Kidney (tissue), 14 donors: ENCODE measurements around the gene KIF1C. TPM values are rescaled to one million over a fixed set of nuclear protein-coding genes. Genes with fewer than 3 reads are reported as not detected.

Experiments used
- DNase-seq, 5 donors: peaks; one replicate each; pipeline ENCODE4 v3.0.0-alpha.2; 2013 to 2020
- FAIRE-seq: peaks from 2 replicates; lab custom pipeline; 2012; peaks lifted over from hg19 to GRCh38; lab: Jason Lieb, UNC
- H3K27ac ChIP-seq, 2 donors: one replicate each; pipeline ENCODE4 v1.7.0; 2013; ENCODE audit warnings: low read depth in 2 of 2, low read length in 2 of 2, inconsistent platforms in 1 of 2
- H3K27me3 ChIP-seq: one replicate; pipeline ENCODE4 v1.7.1; 2013; ENCODE audit warnings: low read length, inconsistent platforms; ENCODE audit not compliant: control insufficient read depth, insufficient read depth
- H3K36me3 ChIP-seq, 3 donors: one replicate each; pipeline versions ENCODE4 v1.7.0 to v1.7.1; 2013; ENCODE audit warnings: low read length in 3 of 3, control low read depth in 1 of 3, inconsistent platforms in 1 of 3; ENCODE audit not compliant: insufficient read depth in 3 of 3, control insufficient read depth in 2 of 3
- H3K4me1 ChIP-seq, 3 donors: one replicate each; pipeline versions ENCODE4 v1.7.0 to v1.7.1; 2013; ENCODE audit warnings: low read length in 3 of 3, inconsistent platforms in 1 of 3, low read depth in 1 of 3; ENCODE audit not compliant: control insufficient read depth in 2 of 3, insufficient read depth in 2 of 3
- H3K4me3 ChIP-seq, 3 donors: one replicate each; pipeline versions ENCODE4 v1.7.0 to v1.8.1; 2013; ENCODE audit warnings: low read length in 3 of 3, control low read depth in 1 of 3, inconsistent platforms in 1 of 3
- H3K9ac ChIP-seq, 3 donors: one replicate each; pipeline versions ENCODE4 v1.7.0 to v1.7.1; 2013; ENCODE audit warnings: low read length in 3 of 3, control low read depth in 1 of 3, inconsistent platforms in 1 of 3
- H3K9me3 ChIP-seq, 3 donors: one replicate each; pipeline versions ENCODE4 v1.7.0 to v1.7.1; 2013; ENCODE audit warnings: low read length in 3 of 3, control low read depth in 1 of 3, inconsistent platforms in 1 of 3; ENCODE audit not compliant: control insufficient read depth in 2 of 3, insufficient read depth in 1 of 3
- intact Hi-C: fragments of 100-400 bp; cut with DNase I; formaldehyde crosslinking; loops from one replicate; pipeline ENCODE4 v1.11.1; 2022
- polyA plus RNA-seq: library from polyadenylated mRNA; stranded (reverse); fragments of 350-450 nt; fragmentation: Illumina TruSeq; extraction: RNeasy Lipid Tissue Mini Kit (QIAGEN cat#74804); gene quantifications from one replicate; pipeline ENCODE4 v1.2.3, GENCODE V29; 2014; ENCODE audit warnings: low read depth, low replicate concordance; ENCODE audit not compliant: insufficient read depth
- total RNA-seq: library from RNA; stranded (reverse); fragmentation: NEBNext Ultra II Directional; extraction: Animal tissue kit (Norgen Biotek cat#: 25700); gene quantifications from one replicate; pipeline ENCODE4 v1.2.1, GENCODE V29; 2021
- TF ChIP-seq, protein P1 (sequence below): IDR thresholded peaks from 3 replicates; pipeline ENCODE4 v1.5.1; 2012; ENCODE audit warnings: mild to moderate bottlenecking, moderate library complexity, borderline replicate concordance; ENCODE audit not compliant: insufficient read depth; ENCODE audit errors: extremely low read depth
- donor health status: control.
- donor health status: control.
- donor health status: control.
- donor health status: control.
- donor health status: control.
- donor health status: DM: yes; HTN: yes; CAD: no.
- donor health status: Normal renal cell carcinoma (clear cell type).

KIF1C gene
- total and polyA plus RNA-seq, 2 donors from 2014 or later, result 69.6 to 168 TPM

DNA sequence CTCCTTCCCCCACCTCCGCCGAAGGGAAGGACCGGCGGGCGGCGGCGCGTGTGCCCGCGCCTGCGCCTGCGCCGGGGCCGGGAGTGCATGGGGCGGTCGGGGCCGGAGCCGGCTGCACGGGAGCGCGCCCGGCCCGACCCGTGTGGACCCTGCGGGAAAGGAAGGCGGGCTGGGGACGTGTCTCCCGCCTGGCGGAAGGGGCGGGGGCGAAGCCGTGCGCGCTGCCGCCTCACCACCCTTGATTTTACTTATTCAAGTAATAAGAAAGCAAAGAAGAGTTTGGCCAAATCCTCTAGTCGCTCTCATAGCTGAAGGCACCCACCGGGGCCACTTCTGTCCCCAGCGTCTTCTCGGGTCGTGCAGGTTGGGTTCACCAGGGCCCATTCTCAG lies 48.8 kb upstream of the KIF1C start:
- H3K4me1 ChIP-seq, result peaks cover 0 to 29% (median 14%) of the 10 kb centered on the region in 3 donors
- intact Hi-C loops, result no loop called here
- H3K27me3 ChIP-seq, result no peaks in the 10 kb centered on the region
- H3K36me3 ChIP-seq, result peaks cover 6 to 17% (median 9%) of the 10 kb centered on the region in 3 donors
- FAIRE-seq (no peak), DNase-seq (peak; percentile 89 to 97 (median 94))
- TF ChIP-seq, protein P1, sequence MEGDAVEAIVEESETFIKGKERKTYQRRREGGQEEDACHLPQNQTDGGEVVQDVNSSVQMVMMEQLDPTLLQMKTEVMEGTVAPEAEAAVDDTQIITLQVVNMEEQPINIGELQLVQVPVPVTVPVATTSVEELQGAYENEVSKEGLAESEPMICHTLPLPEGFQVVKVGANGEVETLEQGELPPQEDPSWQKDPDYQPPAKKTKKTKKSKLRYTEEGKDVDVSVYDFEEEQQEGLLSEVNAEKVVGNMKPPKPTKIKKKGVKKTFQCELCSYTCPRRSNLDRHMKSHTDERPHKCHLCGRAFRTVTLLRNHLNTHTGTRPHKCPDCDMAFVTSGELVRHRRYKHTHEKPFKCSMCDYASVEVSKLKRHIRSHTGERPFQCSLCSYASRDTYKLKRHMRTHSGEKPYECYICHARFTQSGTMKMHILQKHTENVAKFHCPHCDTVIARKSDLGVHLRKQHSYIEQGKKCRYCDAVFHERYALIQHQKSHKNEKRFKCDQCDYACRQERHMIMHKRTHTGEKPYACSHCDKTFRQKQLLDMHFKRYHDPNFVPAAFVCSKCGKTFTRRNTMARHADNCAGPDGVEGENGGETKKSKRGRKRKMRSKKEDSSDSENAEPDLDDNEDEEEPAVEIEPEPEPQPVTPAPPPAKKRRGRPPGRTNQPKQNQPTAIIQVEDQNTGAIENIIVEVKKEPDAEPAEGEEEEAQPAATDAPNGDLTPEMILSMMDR, result no peak
- peak overlapping the region; percentile 97 to 98 for H3K27ac ChIP-seq
- H3K9ac ChIP-seq, result peak overlapping the region; percentile 51 to 79 (median 66)
- H3K4me3 ChIP-seq, result peak overlapping the region; percentile 68 to 95 (median 85)
- H3K9me3 ChIP-seq, result no peaks in the 10 kb centered on the region

DNA sequence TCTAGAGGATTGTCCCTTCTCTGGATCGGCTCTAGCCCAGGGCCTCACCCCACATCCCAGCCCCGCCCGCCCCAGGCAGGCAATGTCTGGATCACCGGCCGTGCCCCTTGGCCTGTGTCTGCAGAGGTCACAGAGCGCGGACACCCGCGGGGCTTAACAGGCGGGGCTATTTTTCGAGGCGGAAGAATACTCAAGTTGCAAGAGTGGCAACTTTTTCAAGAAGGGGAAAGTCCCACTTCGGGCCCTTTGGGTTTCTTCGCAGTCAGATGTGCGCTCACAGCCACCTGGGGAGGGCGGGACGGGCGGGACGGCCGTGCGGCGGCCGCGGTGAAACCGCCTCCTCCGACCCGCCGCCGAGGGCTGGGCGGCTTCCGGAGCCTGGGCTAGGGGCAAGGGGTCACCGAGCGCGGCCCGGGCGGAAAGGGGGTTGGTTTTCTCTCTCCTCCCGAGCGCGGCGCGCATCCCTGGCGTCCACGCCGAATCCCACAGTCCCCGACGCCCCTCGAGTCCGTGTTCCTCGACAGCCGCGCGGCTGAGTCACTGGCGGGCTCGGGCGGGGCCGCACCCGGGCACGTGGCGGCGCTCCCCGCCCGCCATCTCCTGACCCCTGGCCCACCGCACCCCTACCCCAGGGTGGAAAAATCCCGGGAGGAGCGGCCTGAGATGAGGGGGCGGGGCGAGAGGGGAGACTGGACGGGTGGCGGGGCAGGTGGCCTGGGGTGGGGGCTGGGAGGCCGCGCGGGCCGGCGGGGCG lies 48.3 kb upstream of the KIF1C start:
- TF ChIP-seq, protein P1, result no peak
- Histone ChIP-seq H3K9me3 (no peaks in the 10 kb centered on the region), H3K4me3 (peak overlapping the region; percentile 68 to 95 (median 85)), H3K27ac (peak overlapping the region; percentile 97 to 98), H3K36me3 (peaks cover 6 to 12% (median 7%) of the 10 kb centered on the region in 3 donors), H3K9ac (peak overlapping the region; percentile 30 to 79 (median 51)), H3K4me1 (peaks cover 0 to 29% (median 14%) of the 10 kb centered on the region in 3 donors), H3K27me3 (no peaks in the 10 kb centered on the region)
- no peak for FAIRE-seq
- DNase-seq, result peak; percentile 58 to 91 (median 78)
- intact Hi-C loops, result no loop called here

DNA sequence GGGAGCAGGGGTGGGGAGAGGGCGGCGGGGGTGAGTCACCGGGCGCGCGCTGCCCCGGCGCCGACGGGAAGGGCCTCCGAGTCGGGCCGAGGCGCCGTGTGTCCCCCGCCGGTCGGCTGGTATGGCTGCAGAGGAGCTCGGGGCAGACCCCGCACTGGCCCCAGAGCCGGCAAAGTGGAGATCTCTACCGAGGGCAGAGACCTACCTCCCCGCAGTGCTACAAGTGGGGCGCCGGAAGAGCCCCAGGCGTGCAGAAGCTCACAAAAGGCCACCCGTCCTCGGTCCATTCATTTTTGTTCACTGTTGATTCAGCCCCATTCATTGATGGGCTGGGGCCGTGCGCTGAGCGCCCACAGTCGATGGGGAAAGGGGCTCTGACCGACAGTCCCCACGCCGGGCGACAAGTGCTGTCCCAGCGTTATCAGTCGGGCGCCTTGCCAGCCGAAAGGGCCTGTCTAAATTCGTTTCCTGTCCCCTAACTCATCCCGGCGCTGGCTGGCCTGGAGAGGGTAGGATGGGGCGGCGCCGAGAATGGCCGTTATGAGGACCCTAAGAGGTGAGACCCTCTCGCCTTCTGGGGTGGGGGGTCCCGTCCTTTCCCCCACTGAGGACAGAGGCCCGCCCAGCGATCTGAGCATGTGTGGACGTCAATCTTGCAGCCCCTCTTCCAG lies 47.5 kb upstream of the KIF1C start:
- no peaks in the 10 kb centered on the region for H3K9me3 ChIP-seq
- peak overlapping the region in 2 of 3 donors; percentile 77 to 80 for H3K9ac ChIP-seq
- FAIRE-seq (no peak), DNase-seq (peak in 3 of 5 donors; percentile 78 to 92 (median 79))
- TF ChIP-seq, protein P1, result no peak
- H3K4me3 ChIP-seq, result peak overlapping the region; percentile 12 to 64 (median 62)
- peaks cover 0 to 24% (median 14%) of the 10 kb centered on the region in 3 donors for H3K4me1 ChIP-seq
- no peaks in the 10 kb centered on the region for H3K27me3 ChIP-seq
- H3K27ac ChIP-seq, result peak overlapping the region; percentile 91 to 97
- H3K36me3 ChIP-seq, result peaks cover 3 to 8% (median 5%) of the 10 kb centered on the region in 3 donors
- intact Hi-C loops, result no loop called here
